ENCODE data around the gene SPATA21.

The SPATA21 gene

DNA sequence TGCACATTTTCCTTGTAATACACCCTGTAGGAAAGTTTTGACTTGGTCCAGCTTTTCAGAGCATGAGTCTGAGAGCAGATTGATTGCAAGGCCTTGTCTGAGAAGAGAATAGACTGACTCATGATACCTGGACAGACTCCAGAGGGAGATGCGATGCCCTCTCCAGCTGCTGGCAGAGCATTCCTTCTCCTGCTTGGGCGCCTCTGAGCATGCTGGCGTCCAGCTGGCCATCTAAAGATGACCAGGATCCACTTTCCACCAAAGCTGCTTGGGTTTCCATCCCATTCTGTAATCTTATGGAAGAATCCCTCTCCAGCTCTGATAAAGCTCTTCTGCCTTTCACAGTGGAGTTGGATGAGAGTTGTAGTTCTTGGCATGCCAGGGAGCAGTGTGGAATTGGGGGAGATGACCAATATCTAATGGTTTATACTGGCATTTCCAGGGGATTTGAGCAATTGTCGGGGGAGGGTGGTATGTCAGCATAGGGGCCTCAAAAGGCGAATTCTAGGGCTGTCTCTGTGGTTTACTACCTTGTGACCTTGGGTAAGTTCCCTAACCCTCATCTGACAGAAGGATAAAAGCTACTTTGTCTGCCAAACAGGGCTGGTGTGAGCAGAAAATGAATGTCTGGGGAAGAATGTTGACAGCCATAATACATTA is 50.6 kb downstream of the SPATA21 start:
- Mint-ChIP-seq H3K27me3 (no peaks in the 10 kb centered on the region), H3K27ac (peak overlapping the region; percentile 91), H3K36me3 (peaks cover 43% of the 10 kb centered on the region), H3K4me3 (peak overlapping the region; percentile 42), H3K9me3 (no peaks in the 10 kb centered on the region), H3K4me1 (peaks cover 75% of the 10 kb centered on the region)
- ATAC-seq, result peak; percentile 46

DNA sequence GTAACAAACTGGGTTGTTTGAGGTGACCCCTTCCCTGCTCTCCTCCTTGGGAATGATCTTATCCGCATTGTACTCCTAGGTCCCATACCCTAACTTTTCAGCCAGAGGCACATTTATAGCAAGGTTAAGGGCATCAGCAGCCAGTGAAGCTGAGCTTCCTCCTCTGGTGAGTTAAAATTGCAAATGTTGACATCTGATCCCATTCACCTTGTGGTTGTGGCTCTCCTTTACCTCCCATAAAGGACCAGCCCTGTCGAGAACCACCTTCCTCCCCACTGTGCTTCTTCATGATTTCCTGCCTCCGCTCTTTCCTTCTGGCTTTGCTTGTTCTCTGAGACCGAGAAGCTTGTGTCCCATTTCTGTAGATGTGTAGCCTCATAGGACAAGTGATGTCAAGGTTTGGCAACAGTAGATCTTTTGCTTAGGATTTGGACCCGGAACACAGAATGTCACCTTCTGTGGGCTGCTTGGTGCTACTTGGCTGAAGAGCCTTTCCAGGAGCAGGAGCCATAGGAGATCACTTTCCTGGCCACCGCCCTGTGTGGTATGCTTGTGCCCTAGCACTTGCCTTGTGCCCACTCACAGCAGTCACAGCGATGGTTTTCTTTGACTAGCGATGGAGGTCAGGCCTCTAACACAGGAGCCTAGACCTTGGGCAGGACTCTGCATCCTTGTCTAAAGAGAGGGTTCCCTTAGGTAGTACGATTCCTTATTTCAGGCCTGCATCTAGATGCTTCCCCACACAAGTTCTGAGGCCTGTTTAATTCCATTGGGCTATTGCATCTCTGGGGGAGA is 51.4 kb downstream of the SPATA21 start:
- Mint-ChIP-seq H3K36me3 (peaks cover 43% of the 10 kb centered on the region), H3K27ac (peak overlapping the region; percentile 91), H3K4me1 (peaks cover 69% of the 10 kb centered on the region), H3K4me3 (peak overlapping the region; percentile 42), H3K9me3 (no peaks in the 10 kb centered on the region), H3K27me3 (no peaks in the 10 kb centered on the region)
- ATAC-seq, result no peak

DNA sequence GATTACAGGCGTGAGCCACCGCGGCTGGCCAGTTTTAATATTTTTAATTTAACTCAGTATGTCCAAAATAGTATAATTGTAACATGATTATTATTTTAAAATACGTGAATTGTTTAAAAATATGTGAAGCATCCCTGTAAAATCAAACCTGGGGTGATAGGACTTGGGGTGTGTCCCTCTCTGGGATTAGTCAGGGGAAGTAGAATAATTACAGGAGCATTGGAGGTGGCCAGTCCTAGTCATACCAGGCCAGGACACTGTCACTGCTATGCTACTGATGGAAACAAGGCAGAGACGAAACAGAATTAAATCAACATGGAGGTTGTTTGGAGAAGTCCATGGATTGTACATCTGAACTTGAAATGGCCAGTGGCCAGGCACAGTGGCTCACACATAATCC is 53.3 kb downstream of the SPATA21 start:
- Mint-ChIP-seq H3K36me3 (peaks cover 36% of the 10 kb centered on the region), H3K27ac (peak overlapping the region; percentile 91), H3K4me1 (peaks cover 69% of the 10 kb centered on the region), H3K4me3 (no peak overlapping the region), H3K9me3 (no peaks in the 10 kb centered on the region), H3K27me3 (no peaks in the 10 kb centered on the region)
- no peak for ATAC-seq

GRCh38 chr1:16380868-16381267 is 56.4 kb downstream of the SPATA21 start:
- ATAC-seq, result no peak
- peaks cover 77% of the 10 kb centered on the region for H3K4me1 Mint-ChIP-seq

DNA sequence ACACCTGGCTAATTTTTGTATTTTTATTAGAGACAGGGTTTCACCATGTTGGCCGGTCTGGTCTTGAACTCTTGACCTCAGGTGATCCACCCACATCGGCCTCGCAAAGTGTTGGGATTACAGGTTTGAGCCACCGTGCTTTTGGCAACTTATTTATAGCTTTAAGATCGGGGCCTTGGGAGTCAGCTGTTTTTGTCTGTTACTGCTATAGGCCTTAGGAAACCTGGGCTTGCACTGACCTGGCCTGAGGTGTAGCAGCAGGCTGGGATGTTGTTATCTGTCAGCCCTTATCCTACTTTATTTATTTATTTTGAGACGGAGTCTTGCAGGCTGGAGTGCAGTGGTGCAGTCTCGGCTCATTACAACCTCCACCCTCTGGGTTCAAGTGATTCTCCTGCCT is 58.8 kb downstream of the SPATA21 start:
- no peaks in the 10 kb centered on the region for H3K27me3 Mint-ChIP-seq
- ATAC-seq, result no peak
- peaks cover 36% of the 10 kb centered on the region for H3K36me3 Mint-ChIP-seq
- H3K4me3 Mint-ChIP-seq, result no peak overlapping the region
- no peaks in the 10 kb centered on the region for H3K9me3 Mint-ChIP-seq
- H3K27ac Mint-ChIP-seq, result peak overlapping the region; percentile 22
- H3K4me1 Mint-ChIP-seq, result peaks cover 73% of the 10 kb centered on the region

More at GRCh38 chr1:16380868-16381267, 56.4 kb downstream of the SPATA21 start:
- Mint-ChIP-seq H3K9me3 (no peaks in the 10 kb centered on the region), H3K27ac (no peak overlapping the region), H3K4me3 (no peak overlapping the region), H3K36me3 (peaks cover 43% of the 10 kb centered on the region), H3K27me3 (no peaks in the 10 kb centered on the region)

- peaks cover 74% of the 10 kb centered on the region for H3K4me1 Mint-ChIP-seq
- no peak overlapping the region for H3K4me3 Mint-ChIP-seq
- H3K36me3 Mint-ChIP-seq, result peaks cover 37% of the 10 kb centered on the region
- H3K9me3 Mint-ChIP-seq, result no peaks in the 10 kb centered on the region
- H3K27me3 Mint-ChIP-seq, result no peaks in the 10 kb centered on the region
- H3K27ac Mint-ChIP-seq, result peak overlapping the region; percentile 31
- no peak for ATAC-seq
These were observed 60.3 kb downstream of the SPATA21 start for GRCh38 chr1:16376971-16377370.

GRCh38 chr1:16375521-16376340 is 61.5 kb downstream of the SPATA21 start:
- Mint-ChIP-seq H3K27me3 (no peaks in the 10 kb centered on the region), H3K4me3 (no peak overlapping the region), H3K27ac (no peak overlapping the region), H3K36me3 (peaks cover 42% of the 10 kb centered on the region), H3K9me3 (no peaks in the 10 kb centered on the region), H3K4me1 (peaks cover 81% of the 10 kb centered on the region)
- ATAC-seq, result no peak

- ATAC-seq, result no peak
- H3K27ac Mint-ChIP-seq, result no peak overlapping the region
These were observed 63.0 kb downstream of the SPATA21 start for GRCh38 chr1:16374266-16374665.

DNA sequence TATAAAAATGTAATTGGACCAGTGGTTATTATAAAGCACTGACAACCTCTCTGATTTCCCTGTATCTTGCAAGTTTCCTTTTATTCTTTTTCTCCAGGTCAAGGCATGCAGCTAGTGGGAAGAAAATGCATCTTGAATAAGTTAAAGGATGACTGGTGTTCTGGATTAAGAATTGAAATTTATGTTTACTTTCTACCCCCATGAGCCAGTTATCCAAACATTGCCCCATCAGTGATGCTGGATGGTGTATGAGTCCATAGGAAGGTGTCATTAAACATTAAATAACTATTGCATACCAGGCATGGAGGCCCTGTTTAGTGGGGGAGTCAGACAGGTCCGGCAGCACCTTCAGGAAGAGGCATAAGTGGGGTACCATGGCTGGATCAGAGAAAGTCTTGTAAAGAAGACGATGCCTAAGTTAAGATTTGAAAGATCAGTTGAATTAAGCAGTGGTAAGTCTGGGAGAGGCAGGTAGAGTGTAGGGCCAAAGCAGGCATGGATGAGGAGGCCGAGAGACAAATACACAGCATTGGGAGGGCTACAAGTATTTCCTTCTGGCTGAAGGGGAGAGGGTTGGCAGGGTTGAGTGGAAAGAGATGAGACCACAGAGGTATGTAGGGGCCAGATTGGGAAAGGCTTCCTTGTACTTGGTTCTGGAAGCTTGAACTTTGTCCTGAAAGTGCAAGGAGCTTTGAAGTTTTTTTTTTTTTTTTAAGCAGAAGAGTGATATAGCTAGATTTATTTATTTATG is 64.5 kb downstream of the SPATA21 start:
- no peak for ATAC-seq
- Mint-ChIP-seq H3K4me1 (peaks cover 79% of the 10 kb centered on the region), H3K4me3 (peak overlapping the region; percentile 2), H3K9me3 (no peaks in the 10 kb centered on the region), H3K36me3 (peaks cover 42% of the 10 kb centered on the region), H3K27me3 (no peaks in the 10 kb centered on the region), H3K27ac (peak overlapping the region; percentile 11)

More at GRCh38 chr1:16374266-16374665, 63.0 kb downstream of the SPATA21 start:
- Mint-ChIP-seq H3K4me1 (peaks cover 79% of the 10 kb centered on the region), H3K27me3 (no peaks in the 10 kb centered on the region), H3K9me3 (no peaks in the 10 kb centered on the region), H3K36me3 (peaks cover 44% of the 10 kb centered on the region), H3K4me3 (no peak overlapping the region)

DNA sequence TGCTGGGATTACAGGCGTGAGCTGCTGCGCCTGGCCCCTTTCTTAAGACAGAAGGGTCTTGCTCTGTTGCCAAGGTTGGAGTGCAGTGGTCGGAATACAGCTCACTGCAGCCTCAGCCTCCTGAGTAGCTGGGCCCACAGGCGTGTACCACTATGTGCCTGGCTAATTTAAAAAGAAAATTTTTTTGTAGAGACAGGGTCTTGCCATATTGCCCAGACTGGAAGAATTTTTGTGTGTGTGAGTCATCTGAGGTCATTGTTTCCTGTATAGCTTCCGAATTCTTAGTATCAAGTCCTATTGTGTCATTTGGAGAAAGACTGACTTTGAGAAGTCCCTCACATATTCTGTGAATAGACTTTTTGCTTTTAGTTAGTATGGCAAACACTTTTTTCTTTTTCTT is 65.5 kb downstream of the SPATA21 start:
- Mint-ChIP-seq H3K36me3 (peaks cover 37% of the 10 kb centered on the region), H3K4me3 (peak overlapping the region; percentile 53)
- no peak for ATAC-seq

GRCh38 chr1:16369821-16370220 is 67.4 kb downstream of the SPATA21 start:
- H3K4me3 Mint-ChIP-seq, result peak overlapping the region; percentile 97
- peaks cover 36% of the 10 kb centered on the region for H3K36me3 Mint-ChIP-seq
- H3K9me3 Mint-ChIP-seq, result no peaks in the 10 kb centered on the region
- H3K27me3 Mint-ChIP-seq, result no peaks in the 10 kb centered on the region
- ATAC-seq, result no peak
- H3K27ac Mint-ChIP-seq, result no peak overlapping the region
- peaks cover 54% of the 10 kb centered on the region for H3K4me1 Mint-ChIP-seq

More for the DNA sequence above, 65.5 kb downstream of the SPATA21 start:
- Mint-ChIP-seq H3K27ac (peak overlapping the region; percentile 11), H3K9me3 (no peaks in the 10 kb centered on the region), H3K27me3 (no peaks in the 10 kb centered on the region), H3K4me1 (peaks cover 69% of the 10 kb centered on the region)

GRCh38 chr1:16367968-16368890 is 69.0 kb downstream of the SPATA21 start:
- Mint-ChIP-seq H3K9me3 (no peaks in the 10 kb centered on the region), H3K36me3 (peaks cover 27% of the 10 kb centered on the region), H3K27me3 (no peaks in the 10 kb centered on the region), H3K4me1 (peaks cover 44% of the 10 kb centered on the region), H3K27ac (peak overlapping the region; percentile 99), H3K4me3 (peak overlapping the region; percentile 97)
- no peak for ATAC-seq

DNA sequence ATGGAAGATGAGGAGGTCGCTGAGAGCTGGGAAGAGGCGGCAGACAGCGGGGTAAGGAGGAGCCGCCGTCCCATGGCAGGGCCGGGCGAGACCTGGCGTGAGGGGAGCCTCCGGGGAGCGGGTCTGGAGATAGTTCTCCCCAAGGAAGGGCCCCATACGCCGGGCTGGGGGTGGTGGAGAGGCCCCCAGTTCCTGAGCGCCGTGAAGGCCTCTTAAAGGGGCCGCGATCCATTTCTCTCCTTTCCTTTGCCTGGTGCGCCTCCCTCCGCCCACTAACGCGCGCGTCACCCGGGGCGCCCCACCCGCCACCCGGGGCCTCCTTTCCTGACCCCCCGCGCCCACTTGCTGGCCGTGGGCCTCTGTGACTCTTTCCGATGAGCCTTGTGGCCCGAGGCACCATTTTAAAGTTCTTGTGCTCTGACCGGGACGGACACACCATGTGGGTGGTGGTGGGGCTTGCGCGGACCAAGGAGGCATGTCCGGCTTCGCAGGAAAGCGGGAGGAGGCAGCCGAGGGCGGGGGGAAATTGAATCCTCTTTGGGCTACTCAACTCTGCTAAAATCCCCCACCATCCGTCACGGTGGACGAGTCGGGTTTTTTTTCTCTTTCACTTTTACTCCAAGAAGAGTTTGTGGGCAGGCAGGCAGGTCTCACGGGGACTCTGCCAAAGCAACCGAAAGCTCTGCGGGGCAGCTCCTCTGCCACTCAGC is 69.8 kb downstream of the SPATA21 start:
- peaks cover 36% of the 10 kb centered on the region for H3K4me1 Mint-ChIP-seq
- peaks cover 19% of the 10 kb centered on the region for H3K36me3 Mint-ChIP-seq
- H3K4me3 Mint-ChIP-seq, result peak overlapping the region; percentile 97
- H3K27me3 Mint-ChIP-seq, result no peaks in the 10 kb centered on the region
- H3K27ac Mint-ChIP-seq, result peak overlapping the region; percentile 99
- ATAC-seq, result peak; percentile 89
- no peaks in the 10 kb centered on the region for H3K9me3 Mint-ChIP-seq
